Measurements from ENCODE around the gene NUBPL.
"Not testable (repeated sequence)": the region's sequence is repeated elsewhere in the genome, so short reads cannot be mapped to it uniquely, and the experiment has no call there.

The NUBPL gene

DNA sequence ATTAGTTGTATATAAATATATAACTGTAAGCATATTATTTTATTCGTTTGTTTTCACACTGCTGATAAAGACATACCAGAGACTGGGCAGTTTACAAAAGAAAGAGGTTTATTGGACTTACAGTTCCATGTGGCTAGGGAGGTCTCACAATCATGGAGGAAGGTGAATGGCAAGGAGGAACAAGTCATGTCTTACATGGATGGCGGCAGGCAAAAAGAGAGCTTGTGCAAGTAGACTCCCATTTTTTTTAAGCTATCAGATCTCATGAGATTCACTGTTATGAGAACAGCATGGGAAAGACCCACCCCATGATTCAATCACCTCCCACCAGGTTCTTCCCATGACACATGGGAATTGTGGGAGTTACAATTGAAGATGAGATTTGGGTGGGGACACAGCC is 294.8 kb downstream of the NUBPL start:
- intact Hi-C loops (cut with DNase I): not testable (repeated sequence)

DNA sequence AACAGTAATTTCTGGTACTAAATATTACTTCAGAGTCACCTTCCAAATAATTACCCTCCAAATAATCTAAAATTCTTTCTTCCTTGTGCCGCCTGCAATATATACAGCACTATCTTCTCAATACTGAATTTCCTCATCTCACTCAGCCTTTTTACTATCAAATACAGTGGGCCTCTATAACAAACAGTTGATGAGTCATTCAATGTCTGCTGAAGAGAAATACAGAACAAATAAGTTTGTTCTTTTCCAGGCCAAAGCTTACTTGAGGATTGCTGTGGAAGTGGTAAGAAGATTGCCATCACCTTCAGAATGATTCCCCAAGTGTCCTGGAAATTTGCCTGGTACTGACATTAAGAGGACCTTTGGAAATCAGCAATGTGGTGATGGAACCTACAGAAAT is 297.7 kb downstream of the NUBPL start:
- no peak for DNase-seq
- intact Hi-C loops (cut with DNase I): no loop called here

More for the DNA sequence above, 294.8 kb downstream of the NUBPL start:
- not testable (repeated sequence) for DNase-seq

- DNase-seq: no peak
- intact Hi-C loops (cut with DNase I): no loop called here
These were observed 304.0 kb downstream of the NUBPL start for GRCh38 chr14:31864937-31865855.

DNA sequence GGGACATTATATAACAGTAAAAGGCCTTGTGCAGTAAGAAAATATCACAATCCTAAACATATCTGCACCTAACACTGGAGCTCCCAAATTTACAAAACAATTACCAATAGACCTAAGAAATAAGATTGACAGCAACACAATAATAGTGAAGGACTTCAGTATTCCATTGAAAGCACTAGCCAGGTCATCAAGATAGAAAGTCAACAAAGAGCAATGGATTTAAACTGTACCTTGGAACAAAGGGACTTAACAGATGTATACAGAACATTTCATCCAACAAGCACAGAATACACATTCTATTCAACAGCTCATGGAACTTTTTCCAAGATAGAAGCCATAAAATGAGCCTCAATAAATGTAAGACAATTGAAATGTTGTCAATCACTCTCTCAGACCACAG is 306.4 kb downstream of the NUBPL start:
- DNase-seq: no peak
- intact Hi-C loops (cut with DNase I): no loop called here

DNA sequence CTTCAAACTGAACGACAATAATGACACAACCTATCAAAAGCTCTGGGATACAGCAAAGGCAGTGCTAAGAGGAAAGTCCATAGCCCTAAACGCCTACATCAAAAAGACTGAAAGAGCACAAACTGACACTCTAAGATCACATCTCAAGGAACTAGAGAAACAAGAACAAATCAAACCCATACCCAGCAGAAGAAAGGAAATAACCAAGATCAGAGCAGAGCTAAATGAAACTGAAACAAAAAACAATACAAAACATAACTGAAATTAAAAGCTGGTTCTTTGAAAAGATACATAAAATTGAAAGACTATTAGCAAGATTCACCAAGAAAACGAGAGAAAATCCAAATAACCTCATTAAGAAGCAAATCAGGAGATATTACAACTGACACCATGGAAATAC is 306.9 kb downstream of the NUBPL start:
- intact Hi-C loops (cut with DNase I); DNase-seq: not testable (repeated sequence)

GRCh38 chr14:31876741-31877140 is 315.5 kb downstream of the NUBPL start:
- intact Hi-C loops (cut with DNase I): no loop called here
- DNase-seq: no peak

- no peak for DNase-seq
These were observed 316.1 kb downstream of the NUBPL start for GRCh38 chr14:31877255-31877798.

GRCh38 chr14:31879661-31880348 is 318.6 kb downstream of the NUBPL start:
- no peak for DNase-seq
- intact Hi-C loops (cut with DNase I): no loop called here

More at GRCh38 chr14:31877255-31877798, 316.1 kb downstream of the NUBPL start:
- intact Hi-C loops (cut with DNase I): no loop called here

DNA sequence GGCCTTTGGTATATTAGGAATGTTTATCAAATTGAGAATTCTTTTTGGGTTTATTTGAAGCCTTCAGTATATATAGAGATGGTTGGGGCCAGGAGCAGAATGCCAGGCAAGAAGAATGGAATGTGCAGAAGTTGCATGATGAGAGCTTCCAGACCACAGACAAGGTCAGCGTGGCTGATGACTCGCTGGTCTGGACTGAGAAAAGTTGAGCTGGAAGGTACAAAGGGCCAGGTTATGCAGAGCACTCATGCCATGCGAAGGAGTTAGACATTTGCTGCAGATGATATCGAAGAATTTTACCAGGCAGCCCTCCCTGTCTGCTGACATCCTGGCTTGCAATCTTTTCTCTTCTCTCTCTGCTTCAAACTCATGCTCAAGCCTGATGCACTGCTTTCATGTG is 319.7 kb downstream of the NUBPL start:
- no peak for DNase-seq

GRCh38 chr14:31881531-31882310 is 320.5 kb downstream of the NUBPL start:
- no peak for DNase-seq
- intact Hi-C loops (cut with DNase I): no loop called here

More for the DNA sequence above, 319.7 kb downstream of the NUBPL start:
- intact Hi-C loops (cut with DNase I): no loop called here

- intact Hi-C loops (cut with DNase I): no loop called here
- no peak for DNase-seq
These were observed 323.0 kb downstream of the NUBPL start for GRCh38 chr14:31884238-31884637.

DNA sequence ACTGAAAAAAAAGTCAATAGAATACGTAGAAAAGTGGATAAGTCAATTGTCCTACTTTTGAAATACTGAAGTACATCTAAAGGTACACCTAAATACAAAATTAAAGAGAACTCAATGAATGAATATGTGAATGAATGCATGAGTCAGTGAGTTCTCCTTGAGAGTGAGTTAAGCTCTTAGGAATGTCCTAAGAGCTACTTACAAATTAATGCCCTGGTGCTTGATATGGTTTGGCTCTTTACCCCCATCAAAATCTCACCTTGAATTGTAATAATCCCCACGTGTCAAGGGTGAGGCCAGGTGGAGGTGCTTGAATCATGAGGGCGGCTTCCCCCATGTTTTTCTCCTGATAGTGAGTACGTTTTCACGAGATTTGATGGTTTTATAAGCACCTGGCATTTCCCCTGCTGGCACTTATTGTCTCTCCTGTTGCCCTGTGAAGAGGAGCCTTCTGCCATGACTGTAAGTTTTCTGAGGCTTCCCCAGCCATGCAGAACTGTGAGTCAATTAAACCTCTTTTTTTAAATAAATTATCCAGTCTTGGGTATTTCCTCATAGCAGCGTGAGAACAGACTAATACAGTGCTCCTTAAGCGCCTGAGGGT is 323.7 kb downstream of the NUBPL start:
- no peak for DNase-seq
- intact Hi-C loops (cut with DNase I): no loop called here

GRCh38 chr14:31886156-31886835 is 325.1 kb downstream of the NUBPL start:
- no peak for DNase-seq
- intact Hi-C loops (cut with DNase I): no loop called here

- no peak for DNase-seq
- intact Hi-C loops (cut with DNase I): no loop called here
These were observed 326.9 kb downstream of the NUBPL start for GRCh38 chr14:31887929-31888580.

DNA sequence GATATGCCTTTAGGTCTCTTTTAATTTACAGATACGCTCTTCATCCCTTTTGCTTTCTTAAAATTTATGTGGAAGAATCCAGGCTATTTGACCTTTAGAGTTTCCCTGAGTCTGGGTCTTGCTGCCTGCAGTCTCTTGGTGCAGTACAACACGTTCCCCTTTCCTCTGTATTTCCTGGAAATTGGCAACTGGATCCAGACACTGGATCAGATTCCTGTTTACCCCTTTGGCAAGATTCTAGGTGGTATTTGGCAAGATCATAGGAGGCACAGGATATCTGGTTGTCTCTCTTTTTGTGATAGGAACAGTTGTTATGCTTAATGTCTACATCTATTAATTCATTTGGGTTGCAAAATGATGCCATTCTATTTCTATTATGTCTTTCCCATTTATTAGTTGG is 328.1 kb downstream of the NUBPL start:
- DNase-seq: no peak
- intact Hi-C loops (cut with DNase I): no loop called here

- DNase-seq; intact Hi-C loops (cut with DNase I): not testable (repeated sequence)
These were observed 329.0 kb downstream of the NUBPL start for GRCh38 chr14:31890202-31890601.

DNA sequence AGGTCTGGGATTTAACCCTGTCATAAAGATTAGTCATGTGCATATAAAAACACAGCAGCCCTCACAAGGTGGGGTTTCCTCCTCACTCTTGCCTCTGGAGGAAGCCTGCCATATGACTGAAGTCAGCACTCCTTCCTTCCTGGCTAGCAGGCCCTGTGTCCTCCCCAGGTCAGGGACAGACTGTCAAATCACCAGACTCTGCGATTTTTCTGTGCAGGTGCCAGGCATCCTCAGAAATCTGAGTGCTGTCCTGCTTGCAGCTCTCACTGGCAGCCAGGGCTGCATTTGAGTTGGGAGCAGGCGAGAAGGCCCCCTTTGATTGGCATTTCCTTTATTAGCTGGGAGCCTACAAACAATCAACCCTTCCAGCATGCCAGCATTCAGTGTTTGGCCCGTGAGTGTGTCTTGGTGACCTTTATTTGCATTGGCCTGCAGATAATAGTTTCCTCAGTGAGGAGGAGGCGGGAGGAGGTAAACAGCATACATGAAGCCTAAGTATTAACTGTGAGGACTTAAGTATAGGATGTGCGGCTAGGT is 332.1 kb downstream of the NUBPL start:
- intact Hi-C loops (cut with DNase I): no loop called here

GRCh38 chr14:31894351-31894750 is 333.1 kb downstream of the NUBPL start:
- no peak for DNase-seq
- intact Hi-C loops (cut with DNase I): no loop called here

More for the DNA sequence above, 332.1 kb downstream of the NUBPL start:
- peak in 2 of 10 donors; percentile 12 to 58 for DNase-seq

- intact Hi-C loops (cut with DNase I): no loop called here
- no peak for DNase-seq
These were observed 334.0 kb downstream of the NUBPL start for GRCh38 chr14:31895206-31895605.
